Measurements from ENCODE around the gene GPR62. TPM values are rescaled to one million over a fixed set of nuclear protein-coding genes. Genes with fewer than 3 reads are reported as not detected.

The GPR62 gene
- total RNA-seq, 2 donors from 2014 or later: not detected

- H3K27ac Mint-ChIP-seq: no peak overlapping the region
- peaks cover 4% of the 10 kb centered on the region for H3K36me3 Mint-ChIP-seq (ENCODE audit: low read depth)
- H3K27me3 Mint-ChIP-seq: no peaks in the 10 kb centered on the region
- H3K9me3 ChIP-seq (ENCODE audit: control insufficient read depth, low read length, poor library complexity, severe bottlenecking): no peaks in the 10 kb centered on the region
- H3K4me1 Mint-ChIP-seq: peaks cover 6% of the 10 kb centered on the region
- DNase-seq: no peak
- ATAC-seq: no peak
- no peak overlapping the region for H3K4me3 Mint-ChIP-seq
These were observed 20.9 kb upstream of the GPR62 start for GRCh38 chr3:51934139-51934850.

DNA sequence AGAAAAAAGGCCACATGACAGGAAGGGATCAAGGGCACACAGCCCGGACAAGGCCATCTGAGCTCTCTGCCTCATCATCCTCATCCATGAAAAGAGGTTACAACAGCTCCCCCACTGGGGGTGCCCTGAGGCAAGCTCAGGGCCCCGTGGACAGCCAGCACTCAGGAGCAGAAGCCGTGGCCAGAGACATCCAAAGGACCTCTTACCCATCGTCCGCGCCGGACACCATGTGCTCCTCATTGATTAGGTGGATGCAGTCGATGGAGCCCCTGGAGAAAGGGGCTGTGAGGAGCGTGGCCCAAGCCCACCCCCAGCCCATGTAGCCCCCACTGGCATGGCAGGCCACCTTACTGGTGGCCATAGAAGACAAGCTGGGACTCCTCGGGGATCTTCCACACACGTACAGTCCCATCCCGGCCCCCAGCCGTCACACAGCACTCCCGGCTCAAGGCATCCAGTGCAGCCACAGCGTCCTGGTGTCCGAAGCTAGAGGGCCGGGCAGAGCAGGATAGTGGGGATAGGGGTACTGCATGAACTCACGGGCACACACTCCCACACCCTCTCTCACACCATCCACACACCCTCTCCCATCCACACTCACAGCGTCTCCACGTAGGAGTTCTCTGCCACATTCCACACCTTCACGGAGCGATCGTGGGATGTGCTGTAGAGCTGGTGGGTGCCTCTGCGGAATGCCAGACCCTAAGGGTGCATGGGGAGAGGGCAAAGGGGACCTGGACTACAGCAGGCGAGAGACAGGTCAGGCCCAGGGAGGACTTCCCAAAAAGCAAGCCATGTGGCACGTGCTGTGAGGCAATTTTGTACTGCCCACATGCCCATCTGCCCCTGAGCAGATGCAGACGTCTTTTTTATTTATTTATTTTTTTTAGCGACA is 19.9 kb upstream of the GPR62 start:
- H3K4me3 Mint-ChIP-seq: no peak overlapping the region
- DNase-seq: no peak
- H3K27me3 Mint-ChIP-seq: no peaks in the 10 kb centered on the region
- peaks cover 4% of the 10 kb centered on the region for H3K36me3 Mint-ChIP-seq (ENCODE audit: low read depth)
- no peak for ATAC-seq
- no peaks in the 10 kb centered on the region for H3K9me3 ChIP-seq (ENCODE audit: control insufficient read depth, low read length, poor library complexity, severe bottlenecking)
- peaks cover 8% of the 10 kb centered on the region for H3K4me1 Mint-ChIP-seq
- no peak overlapping the region for H3K27ac Mint-ChIP-seq

DNA sequence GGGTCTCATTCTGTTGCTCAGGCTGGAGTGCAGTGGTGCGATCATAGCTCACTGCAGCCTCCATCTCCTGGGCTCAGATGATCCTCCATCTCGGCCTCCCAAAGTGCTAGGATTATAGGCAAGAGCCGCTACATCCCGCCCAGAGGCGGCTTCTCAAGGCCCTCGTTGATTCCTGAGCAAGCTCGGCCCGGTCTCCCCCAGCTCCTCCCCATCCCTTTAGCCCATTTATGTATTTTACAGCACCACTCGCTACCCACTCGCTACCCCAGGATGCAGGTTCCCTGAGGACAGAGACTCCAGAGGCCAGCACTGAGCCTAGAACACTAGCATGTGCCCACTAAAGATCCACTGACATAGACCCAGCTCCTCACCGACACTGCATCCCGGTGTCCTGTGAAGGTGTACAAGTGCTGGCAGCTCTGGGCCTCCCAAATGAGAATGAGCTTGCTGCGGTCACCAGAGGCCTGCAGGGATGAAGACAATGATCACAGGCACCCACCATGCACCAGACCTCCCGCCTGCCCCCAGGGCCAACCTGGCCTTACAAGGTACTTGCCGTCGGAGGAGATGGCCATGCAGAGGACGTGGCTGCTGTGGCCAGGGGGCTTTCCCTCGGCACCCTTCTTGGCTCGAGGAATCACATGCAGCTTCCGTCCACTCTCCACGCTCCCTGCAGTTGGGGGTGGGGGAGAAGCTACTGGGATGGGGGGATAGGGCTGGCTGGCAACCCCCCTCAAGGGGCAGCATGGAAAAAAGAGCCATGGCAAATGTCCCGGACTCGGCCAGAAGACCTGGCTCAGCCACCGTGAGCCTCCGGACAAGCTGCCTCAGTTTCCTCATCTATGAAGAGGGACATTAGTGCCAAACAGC is 19.1 kb upstream of the GPR62 start:
- H3K4me1 Mint-ChIP-seq: peaks cover 16% of the 10 kb centered on the region
- no peak for ATAC-seq
- no peak for DNase-seq
- no peaks in the 10 kb centered on the region for H3K27me3 Mint-ChIP-seq
- H3K27ac Mint-ChIP-seq: no peak overlapping the region
- H3K4me3 Mint-ChIP-seq: no peak overlapping the region
- peaks cover 4% of the 10 kb centered on the region for H3K36me3 Mint-ChIP-seq (ENCODE audit: low read depth)
- no peaks in the 10 kb centered on the region for H3K9me3 ChIP-seq (ENCODE audit: control insufficient read depth, low read length, poor library complexity, severe bottlenecking)

GRCh38 chr3:51937014-51937413 is 18.2 kb upstream of the GPR62 start:
- Mint-ChIP-seq H3K36me3 (ENCODE audit: low read depth) (peaks cover 4% of the 10 kb centered on the region), H3K27ac (no peak overlapping the region), H3K4me1 (peaks cover 22% of the 10 kb centered on the region), H3K27me3 (no peaks in the 10 kb centered on the region), H3K4me3 (no peak overlapping the region)
- no peaks in the 10 kb centered on the region for H3K9me3 ChIP-seq (ENCODE audit: control insufficient read depth, low read length, poor library complexity, severe bottlenecking)
- no peak for DNase-seq
- no peak for ATAC-seq

- no peak overlapping the region for H3K4me3 Mint-ChIP-seq
- ATAC-seq (no peak), DNase-seq (no peak)
- peaks cover 24% of the 10 kb centered on the region for H3K4me1 Mint-ChIP-seq
- H3K36me3 Mint-ChIP-seq (ENCODE audit: low read depth): peaks cover 4% of the 10 kb centered on the region
- no peaks in the 10 kb centered on the region for H3K9me3 ChIP-seq (ENCODE audit: control insufficient read depth, low read length, poor library complexity, severe bottlenecking)
- H3K27me3 Mint-ChIP-seq: no peaks in the 10 kb centered on the region
- H3K27ac Mint-ChIP-seq: no peak overlapping the region
These were observed 17.4 kb upstream of the GPR62 start for GRCh38 chr3:51937611-51938450.

DNA sequence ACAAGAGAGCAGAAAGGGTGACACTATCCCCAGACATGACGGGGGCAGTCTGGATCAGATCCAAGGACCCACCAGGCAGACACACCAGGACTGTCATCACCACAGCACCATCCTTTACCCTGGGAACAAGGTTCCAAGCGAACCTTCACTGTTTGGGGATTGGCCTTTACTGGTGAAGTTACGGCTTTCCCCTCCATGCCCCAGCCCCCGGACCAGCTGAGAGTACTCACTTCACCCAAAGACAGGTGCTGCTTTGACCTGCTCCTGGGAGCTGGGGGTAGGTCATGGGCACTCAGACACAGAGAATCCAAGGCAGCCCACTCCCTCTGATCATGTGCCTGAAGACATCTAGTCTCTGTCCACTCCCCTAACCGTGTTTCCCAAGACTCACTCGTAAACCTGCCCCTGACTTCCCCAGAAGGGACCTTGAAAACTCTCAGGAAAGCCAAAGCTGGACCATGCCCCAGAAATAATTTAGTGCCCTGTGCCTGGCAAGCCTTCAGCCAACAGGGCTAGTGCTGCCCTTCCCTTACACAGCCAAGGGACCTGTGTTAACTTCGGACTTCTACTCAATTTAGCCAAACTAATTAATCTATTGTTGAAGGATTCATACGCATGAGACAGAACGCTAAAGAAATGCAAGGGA is 16.3 kb upstream of the GPR62 start:
- no peak overlapping the region for H3K27ac Mint-ChIP-seq
- DNase-seq (no peak), ATAC-seq (no peak)
- no peak overlapping the region for H3K4me3 Mint-ChIP-seq
- H3K36me3 Mint-ChIP-seq (ENCODE audit: low read depth): peaks cover 2% of the 10 kb centered on the region
- no peaks in the 10 kb centered on the region for H3K27me3 Mint-ChIP-seq
- H3K4me1 Mint-ChIP-seq: peaks cover 26% of the 10 kb centered on the region
- no peaks in the 10 kb centered on the region for H3K9me3 ChIP-seq (ENCODE audit: control insufficient read depth, low read length, poor library complexity, severe bottlenecking)

DNA sequence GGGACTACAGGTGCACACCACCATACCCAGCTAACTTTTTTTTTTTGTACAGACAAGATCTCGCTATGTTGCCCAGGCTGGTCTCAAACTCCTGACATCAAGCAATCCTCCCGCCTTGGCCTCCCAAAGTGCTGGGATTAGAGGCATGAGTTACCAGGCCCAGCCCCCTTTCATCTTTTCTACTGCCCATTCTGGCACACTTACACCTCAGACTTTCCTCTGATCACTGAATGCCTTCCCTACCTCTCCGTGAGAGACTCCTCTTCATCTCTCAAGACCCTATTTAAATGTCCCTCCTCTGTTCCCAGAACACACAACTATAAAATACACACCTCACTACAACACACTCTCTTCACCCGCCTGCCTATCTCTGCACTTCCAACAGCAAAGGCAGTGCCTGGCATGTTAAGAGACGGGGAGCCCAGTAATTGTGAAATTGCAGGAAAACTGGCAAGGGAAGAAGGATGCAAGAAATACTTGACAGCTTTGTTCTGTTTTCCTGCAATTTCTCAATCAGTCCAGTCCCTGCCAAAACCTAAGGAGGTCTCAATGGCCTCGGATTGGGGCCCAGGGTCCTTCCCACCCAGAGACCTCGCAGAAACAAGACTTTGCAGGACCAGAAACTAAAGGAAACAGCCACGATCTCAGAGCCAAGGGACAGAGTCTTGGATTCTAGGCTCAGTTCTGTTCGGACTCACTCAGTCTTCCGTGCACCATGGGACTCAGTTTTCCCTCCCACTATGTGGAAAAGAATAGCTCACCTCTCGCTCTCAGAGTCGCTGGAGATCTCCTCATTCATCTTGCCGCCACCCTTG is 14.3 kb upstream of the GPR62 start:
- peaks cover 2% of the 10 kb centered on the region for H3K36me3 Mint-ChIP-seq (ENCODE audit: low read depth)
- ATAC-seq (no peak), DNase-seq (no peak)
- no peaks in the 10 kb centered on the region for H3K9me3 ChIP-seq (ENCODE audit: control insufficient read depth, low read length, poor library complexity, severe bottlenecking)
- peak overlapping the region; percentile 79 for H3K27ac Mint-ChIP-seq
- peak overlapping the region; percentile 95 for H3K4me3 Mint-ChIP-seq
- H3K27me3 Mint-ChIP-seq: no peaks in the 10 kb centered on the region
- peaks cover 26% of the 10 kb centered on the region for H3K4me1 Mint-ChIP-seq

DNA sequence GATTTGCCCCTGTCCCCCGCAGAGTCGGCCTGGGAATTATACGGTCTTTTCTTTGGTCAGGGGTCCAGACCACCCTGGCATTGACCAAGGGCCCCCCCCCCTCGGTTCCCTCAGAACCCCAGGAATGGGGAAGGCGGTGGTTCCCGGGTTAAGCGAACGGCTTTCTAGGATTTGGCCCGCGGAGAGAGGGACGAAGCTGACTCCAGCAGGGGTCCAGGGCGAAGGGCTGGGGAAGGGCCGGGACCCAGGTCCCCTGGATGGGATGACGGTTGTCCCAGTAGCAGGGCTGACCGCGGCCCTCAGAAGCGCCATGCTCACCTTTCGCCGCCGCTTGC is 13.8 kb upstream of the GPR62 start:
- DNase-seq (no peak), ATAC-seq (no peak)
- H3K4me1 Mint-ChIP-seq: peaks cover 26% of the 10 kb centered on the region

GRCh38 chr3:51941798-51942602 is 13.2 kb upstream of the GPR62 start, which contains the start of the genes PARP3 and RRP9:
Gene PARP3 (plus strand): TSS chr3:51942363. CDS start chr3:51943356, 993 bp downstream.
Gene RRP9 (minus strand): TSS chr3:51941904. CDS start chr3:51941867, 37 bp downstream.
- Mint-ChIP-seq H3K4me1 (peaks cover 28% of the 10 kb centered on the region), H3K27ac (peak within 1 kb of the TSS; percentile 79), H3K4me3 (peak within 1 kb of the TSS; percentile 95), H3K36me3 (ENCODE audit: low read depth) (peaks cover 2% of the 10 kb centered on the region), H3K27me3 (no peaks in the 10 kb centered on the region)
- DNase-seq (peak; percentile 97 to 100 (median 99)), ATAC-seq (peak; percentile 94)
- no peaks in the 10 kb centered on the region for H3K9me3 ChIP-seq (ENCODE audit: control insufficient read depth, low read length, poor library complexity, severe bottlenecking)

More for the DNA sequence above, 13.8 kb upstream of the GPR62 start:
- peaks cover 2% of the 10 kb centered on the region for H3K36me3 Mint-ChIP-seq (ENCODE audit: low read depth)
- H3K27ac Mint-ChIP-seq: peak overlapping the region; percentile 79
- peak overlapping the region; percentile 95 for H3K4me3 Mint-ChIP-seq
- H3K27me3 Mint-ChIP-seq: no peaks in the 10 kb centered on the region
- no peaks in the 10 kb centered on the region for H3K9me3 ChIP-seq (ENCODE audit: control insufficient read depth, low read length, poor library complexity, severe bottlenecking)

DNA sequence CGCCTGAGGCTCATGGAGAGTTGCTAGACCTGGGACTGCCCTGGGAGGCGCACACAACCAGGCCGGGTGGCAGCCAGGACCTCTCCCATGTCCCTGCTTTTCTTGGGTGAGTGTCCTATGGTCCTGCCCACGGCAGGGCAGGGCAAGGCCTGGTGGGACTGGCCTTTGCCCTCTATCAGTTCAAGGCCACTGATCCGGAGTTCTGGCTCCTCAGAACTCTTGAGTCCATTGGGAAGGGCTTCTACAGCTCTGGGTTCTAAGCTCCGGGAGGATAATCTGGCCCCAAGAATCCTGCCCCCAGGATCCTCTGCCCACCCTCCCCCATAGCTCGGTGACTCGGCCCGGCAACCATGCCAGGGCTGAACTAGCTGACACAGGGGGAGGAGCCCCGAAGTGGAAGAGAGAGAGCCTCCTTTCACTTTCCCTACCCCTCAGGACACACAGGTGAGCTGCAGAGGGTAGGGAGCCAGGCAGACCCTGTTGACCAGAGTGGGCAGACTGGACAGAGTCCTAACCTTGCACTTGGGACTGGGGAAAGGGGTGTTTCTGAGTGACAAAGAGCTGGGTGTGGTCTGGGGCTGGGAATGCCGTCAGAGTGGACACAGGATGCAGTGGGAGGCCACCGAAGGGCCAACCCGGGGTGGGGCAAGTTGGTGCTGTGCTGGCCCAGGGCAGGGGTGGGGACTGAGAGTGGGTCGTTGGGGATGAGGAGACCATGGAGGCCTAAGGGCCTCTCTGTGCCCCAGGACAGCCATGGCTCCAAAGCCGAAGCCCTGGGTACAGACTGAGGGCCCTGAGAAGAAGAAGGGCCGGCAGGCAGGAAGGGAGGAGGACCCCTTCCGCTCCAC is 12.4 kb upstream of the GPR62 start:
- H3K27ac Mint-ChIP-seq: peak overlapping the region; percentile 79
- DNase-seq (no peak), ATAC-seq (no peak)
- H3K4me1 Mint-ChIP-seq: peaks cover 25% of the 10 kb centered on the region
- H3K9me3 ChIP-seq (ENCODE audit: control insufficient read depth, low read length, poor library complexity, severe bottlenecking): no peaks in the 10 kb centered on the region
- peak overlapping the region; percentile 95 for H3K4me3 Mint-ChIP-seq
- H3K27me3 Mint-ChIP-seq: no peaks in the 10 kb centered on the region
- peaks cover 2% of the 10 kb centered on the region for H3K36me3 Mint-ChIP-seq (ENCODE audit: low read depth)

Measured in T-helper 17 cell (primary cell).